ENCODE results near the gene SEC14L1.
"Not testable (repeated sequence)": the region's sequence is repeated elsewhere in the genome, so short reads cannot be mapped to it uniquely, and the experiment has no call there.

Gene SEC14L1

GRCh38 chr17:77109764-77110359, 30.9 kb upstream of the SEC14L1 start:
- no peak for TF ChIP-seq CTCF (conservative IDR thresholded peaks at IDR 0.05)
- TF ChIP-seq ZFX (IDR thresholded peaks at IDR 0.05): no peak
- H3K27ac ChIP-seq: no peak overlapping the region

- not testable (repeated sequence) for H3K27ac ChIP-seq
Measured at GRCh38 chr17:77111165-77111933, 29.4 kb upstream of the SEC14L1 start.

- TF ChIP-seq ZFX (IDR thresholded peaks at IDR 0.05) (no peak), CTCF (conservative IDR thresholded peaks at IDR 0.05) (no peak)
- H3K27ac ChIP-seq: no peak overlapping the region
Measured at GRCh38 chr17:77111934-77112296, 28.9 kb upstream of the SEC14L1 start.

GRCh38 chr17:77115510-77115909, 25.3 kb upstream of the SEC14L1 start:
- H3K27ac ChIP-seq: no peak overlapping the region
- no peak for TF ChIP-seq CTCF (conservative IDR thresholded peaks at IDR 0.05)
- TF ChIP-seq ZFX (IDR thresholded peaks at IDR 0.05): no peak

- TF ChIP-seq CTCF (conservative IDR thresholded peaks at IDR 0.05) (no peak), ZFX (IDR thresholded peaks at IDR 0.05) (no peak)
- no peak overlapping the region for H3K27ac ChIP-seq
Measured at GRCh38 chr17:77115947-77116346, 24.8 kb upstream of the SEC14L1 start.

GRCh38 chr17:77116371-77116860, 24.4 kb upstream of the SEC14L1 start:
- peak overlapping the region; percentile 41 for H3K27ac ChIP-seq

GRCh38 chr17:77117415-77117814, 23.4 kb upstream of the SEC14L1 start:
- TF ChIP-seq CTCF (conservative IDR thresholded peaks at IDR 0.05) (no peak), ZFX (IDR thresholded peaks at IDR 0.05) (no peak)
- H3K27ac ChIP-seq: peak overlapping the region; percentile 41; the same call in 1 of the 2 replicates

More at GRCh38 chr17:77116371-77116860, 24.4 kb upstream of the SEC14L1 start:
- TF ChIP-seq ZFX (IDR thresholded peaks at IDR 0.05) (no peak), CTCF (conservative IDR thresholded peaks at IDR 0.05) (no peak)

All from C4-2B (cell line).